ENCODE measurements around the gene RIPOR2.

RIPOR2 gene

DNA sequence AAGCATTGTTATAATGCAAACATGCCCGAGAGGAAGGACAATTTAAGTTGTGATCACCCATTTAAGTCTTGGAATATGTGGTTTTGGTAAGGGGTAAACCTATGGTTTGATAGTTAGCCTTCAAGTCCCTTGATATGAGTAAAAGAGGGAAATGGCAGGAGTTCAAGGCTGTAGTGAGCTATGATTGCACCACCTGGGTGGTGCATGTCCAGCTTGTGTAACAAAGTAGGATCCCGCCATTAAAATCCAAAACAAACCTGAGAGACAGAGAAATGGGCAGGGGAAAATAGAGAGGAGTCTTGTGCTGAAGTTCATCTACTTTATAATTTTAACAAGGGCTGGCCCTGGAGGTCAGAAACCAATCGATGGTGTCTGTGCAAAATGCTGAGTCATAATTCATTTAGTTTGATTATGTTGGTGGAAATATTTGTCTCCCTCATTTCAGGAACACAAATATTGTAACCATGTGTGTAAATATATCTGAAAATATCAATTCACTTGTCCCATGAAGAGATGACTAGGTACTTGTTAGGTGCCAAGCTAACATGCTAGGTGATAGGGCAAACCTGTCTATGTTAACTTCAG lies 113.8 kb downstream of the RIPOR2 start:
- H3K4me3 Mint-ChIP-seq: no peak overlapping the region
- H3K36me3 Mint-ChIP-seq (ENCODE audit: low read depth): no peaks in the 10 kb centered on the region
- TF ChIP-seq, protein P1, sequence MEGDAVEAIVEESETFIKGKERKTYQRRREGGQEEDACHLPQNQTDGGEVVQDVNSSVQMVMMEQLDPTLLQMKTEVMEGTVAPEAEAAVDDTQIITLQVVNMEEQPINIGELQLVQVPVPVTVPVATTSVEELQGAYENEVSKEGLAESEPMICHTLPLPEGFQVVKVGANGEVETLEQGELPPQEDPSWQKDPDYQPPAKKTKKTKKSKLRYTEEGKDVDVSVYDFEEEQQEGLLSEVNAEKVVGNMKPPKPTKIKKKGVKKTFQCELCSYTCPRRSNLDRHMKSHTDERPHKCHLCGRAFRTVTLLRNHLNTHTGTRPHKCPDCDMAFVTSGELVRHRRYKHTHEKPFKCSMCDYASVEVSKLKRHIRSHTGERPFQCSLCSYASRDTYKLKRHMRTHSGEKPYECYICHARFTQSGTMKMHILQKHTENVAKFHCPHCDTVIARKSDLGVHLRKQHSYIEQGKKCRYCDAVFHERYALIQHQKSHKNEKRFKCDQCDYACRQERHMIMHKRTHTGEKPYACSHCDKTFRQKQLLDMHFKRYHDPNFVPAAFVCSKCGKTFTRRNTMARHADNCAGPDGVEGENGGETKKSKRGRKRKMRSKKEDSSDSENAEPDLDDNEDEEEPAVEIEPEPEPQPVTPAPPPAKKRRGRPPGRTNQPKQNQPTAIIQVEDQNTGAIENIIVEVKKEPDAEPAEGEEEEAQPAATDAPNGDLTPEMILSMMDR (IDR thresholded peaks at IDR 0.05; ENCODE audit: unreplicated experiment in 3 of 3): no peak
- no peaks in the 10 kb centered on the region for H3K9me3 Mint-ChIP-seq
- no peaks in the 10 kb centered on the region for H3K27me3 Mint-ChIP-seq (ENCODE audit: low read depth)
- peaks cover 3% of the 10 kb centered on the region for H3K4me1 Mint-ChIP-seq
- H3K27ac Mint-ChIP-seq: no peak overlapping the region

DNA sequence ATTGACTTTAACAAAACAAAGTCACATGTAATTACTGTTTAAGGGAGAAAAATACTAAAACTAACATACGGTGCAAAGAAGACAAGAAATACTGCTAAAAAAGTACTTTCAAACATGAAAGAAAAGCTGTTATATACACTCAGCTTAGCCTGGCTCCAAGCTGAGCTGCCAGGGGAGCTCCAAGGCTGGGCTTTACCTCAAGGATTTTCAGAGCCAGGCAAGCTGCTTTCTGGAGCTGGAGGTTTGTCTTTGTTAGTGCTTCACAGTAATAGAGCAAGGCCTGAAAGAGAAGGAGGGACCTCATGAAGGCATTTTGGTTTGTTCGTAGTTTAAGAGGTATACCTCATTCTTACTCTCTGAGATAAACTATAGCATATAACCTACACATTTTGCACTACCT lies 117.4 kb downstream of the RIPOR2 start:
- Mint-ChIP-seq H3K27me3 (ENCODE audit: low read depth) (no peaks in the 10 kb centered on the region), H3K36me3 (ENCODE audit: low read depth) (no peaks in the 10 kb centered on the region), H3K9me3 (no peaks in the 10 kb centered on the region), H3K4me1 (no peaks in the 10 kb centered on the region), H3K27ac (no peak overlapping the region), H3K4me3 (no peak overlapping the region)
- TF ChIP-seq, protein P1 (IDR thresholded peaks at IDR 0.05; ENCODE audit: unreplicated experiment in 3 of 3): no peak

DNA sequence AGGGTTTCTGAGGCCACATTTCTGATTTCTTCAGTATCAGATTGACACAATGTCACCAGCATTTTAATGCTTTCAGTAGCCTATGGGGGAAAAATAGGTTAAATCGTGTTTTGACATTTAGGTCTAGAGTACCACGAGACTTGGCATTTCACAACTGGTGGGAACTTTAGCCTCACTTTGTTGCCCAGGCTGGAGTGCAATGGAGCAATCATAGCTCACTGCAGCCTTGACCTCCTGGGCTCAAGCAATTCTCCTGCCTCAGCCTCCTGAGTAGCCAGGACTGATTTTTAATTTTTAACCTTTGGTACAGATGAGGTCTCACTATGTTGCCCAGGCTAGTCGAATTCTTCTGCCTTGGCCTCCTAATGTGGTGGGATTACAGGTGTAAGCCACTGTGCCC lies 126.0 kb downstream of the RIPOR2 start:
- Mint-ChIP-seq H3K4me1 (no peaks in the 10 kb centered on the region), H3K27me3 (ENCODE audit: low read depth) (no peaks in the 10 kb centered on the region), H3K4me3 (no peak overlapping the region), H3K36me3 (ENCODE audit: low read depth) (no peaks in the 10 kb centered on the region), H3K27ac (no peak overlapping the region), H3K9me3 (no peaks in the 10 kb centered on the region)
- TF ChIP-seq, protein P1 (IDR thresholded peaks at IDR 0.05; ENCODE audit: unreplicated experiment in 3 of 3): no peak

DNA sequence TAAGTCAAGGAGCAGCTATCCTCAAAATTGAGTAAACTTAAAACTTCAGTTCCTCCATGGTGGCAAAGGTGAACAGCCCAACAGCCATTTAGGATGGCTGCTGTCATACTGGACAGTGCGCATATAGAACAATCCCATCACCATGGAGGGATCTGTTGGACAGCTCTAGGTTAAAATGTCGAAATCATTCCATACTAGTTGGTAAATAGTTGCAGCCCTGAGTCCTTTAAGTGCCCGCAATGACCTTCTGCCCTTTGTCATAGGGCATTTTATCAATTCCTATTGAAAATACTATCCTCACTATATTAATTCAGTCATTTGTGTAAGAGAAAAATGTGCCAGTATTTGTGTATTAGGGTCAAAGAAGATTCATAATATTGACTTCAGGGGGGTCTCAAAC lies 128.2 kb downstream of the RIPOR2 start:
- Mint-ChIP-seq H3K27me3 (ENCODE audit: low read depth) (no peaks in the 10 kb centered on the region), H3K4me3 (no peak overlapping the region), H3K36me3 (ENCODE audit: low read depth) (no peaks in the 10 kb centered on the region), H3K4me1 (no peaks in the 10 kb centered on the region), H3K27ac (no peak overlapping the region), H3K9me3 (no peaks in the 10 kb centered on the region)
- TF ChIP-seq, protein P1 (IDR thresholded peaks at IDR 0.05; ENCODE audit: unreplicated experiment in 3 of 3): no peak

DNA sequence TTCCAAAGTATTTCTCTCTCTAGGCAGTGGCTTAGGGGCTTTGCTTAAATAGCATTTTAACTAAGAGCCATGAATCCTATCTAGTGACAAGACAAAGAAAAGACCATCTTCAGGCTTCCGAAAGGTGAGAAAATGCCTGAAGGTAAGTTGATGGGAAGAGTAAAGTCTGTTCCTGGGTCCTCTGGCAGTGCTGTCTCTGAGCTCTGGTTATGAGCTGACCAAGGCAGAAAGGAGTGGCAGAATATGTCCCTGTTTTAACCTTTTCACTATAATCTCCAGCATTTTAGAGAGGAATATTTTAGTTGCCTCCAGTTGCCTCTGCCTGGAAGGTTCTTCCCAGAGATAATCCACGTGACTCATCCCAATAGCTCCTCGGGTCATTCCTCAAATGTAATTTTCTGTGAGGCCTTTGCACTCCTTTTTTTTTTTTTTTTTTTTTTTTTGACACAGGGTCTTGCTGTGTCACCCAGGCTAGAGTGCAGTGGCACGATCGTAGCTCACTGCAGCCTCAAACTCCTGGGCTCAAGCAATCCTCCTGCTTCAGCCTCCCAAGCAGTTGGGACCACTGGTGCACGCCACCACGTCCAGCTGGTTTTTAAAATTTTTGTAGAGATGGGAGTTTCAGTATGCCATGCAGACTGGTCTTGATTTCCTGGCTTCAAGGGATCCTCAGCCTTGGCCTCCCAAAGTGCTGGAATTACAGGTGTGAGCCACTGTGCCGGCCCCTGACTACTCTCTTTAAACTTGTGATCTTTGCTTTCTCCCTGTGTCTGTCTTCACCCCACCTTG lies 133.3 kb downstream of the RIPOR2 start:
- Mint-ChIP-seq H3K4me3 (no peak overlapping the region), H3K27me3 (ENCODE audit: low read depth) (no peaks in the 10 kb centered on the region), H3K4me1 (peaks cover 10% of the 10 kb centered on the region), H3K9me3 (no peaks in the 10 kb centered on the region), H3K36me3 (ENCODE audit: low read depth) (no peaks in the 10 kb centered on the region), H3K27ac (no peak overlapping the region)
- TF ChIP-seq, protein P1 (IDR thresholded peaks at IDR 0.05; ENCODE audit: unreplicated experiment in 3 of 3): no peak

DNA sequence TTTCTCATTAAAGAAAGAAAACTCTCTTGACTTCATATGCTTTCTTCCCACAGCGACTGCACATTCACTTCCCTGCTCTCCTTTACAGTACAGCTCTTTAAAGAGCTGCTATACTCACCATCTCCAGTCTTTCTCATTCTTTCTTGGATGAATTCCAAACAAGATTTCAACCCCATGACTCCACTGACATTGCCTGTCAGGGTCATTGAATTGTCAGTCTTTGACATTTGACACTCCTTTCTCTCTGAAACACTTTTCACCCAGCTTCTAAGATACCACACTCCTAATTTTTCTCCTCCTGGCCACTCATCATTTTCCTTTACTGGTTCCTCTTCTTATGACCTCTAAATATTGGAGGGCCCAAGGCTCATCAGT lies 136.2 kb downstream of the RIPOR2 start:
- H3K9me3 Mint-ChIP-seq: no peaks in the 10 kb centered on the region
- H3K27ac Mint-ChIP-seq: peak overlapping the region in 1 of 3 experiments; percentile 43
- TF ChIP-seq, protein P1 (IDR thresholded peaks at IDR 0.05; ENCODE audit: unreplicated experiment in 3 of 3): no peak
- H3K4me1 Mint-ChIP-seq: peaks cover 11% of the 10 kb centered on the region
- no peaks in the 10 kb centered on the region for H3K27me3 Mint-ChIP-seq (ENCODE audit: low read depth)
- H3K4me3 Mint-ChIP-seq: no peak overlapping the region
- H3K36me3 Mint-ChIP-seq (ENCODE audit: low read depth): no peaks in the 10 kb centered on the region

All from nephron (organoid).